ENCODE data around the gene VWA3A.
"Not testable (repeated sequence)": the region's sequence is repeated elsewhere in the genome, so short reads cannot be mapped to it uniquely, and the experiment has no call there.

Gene VWA3A

DNA sequence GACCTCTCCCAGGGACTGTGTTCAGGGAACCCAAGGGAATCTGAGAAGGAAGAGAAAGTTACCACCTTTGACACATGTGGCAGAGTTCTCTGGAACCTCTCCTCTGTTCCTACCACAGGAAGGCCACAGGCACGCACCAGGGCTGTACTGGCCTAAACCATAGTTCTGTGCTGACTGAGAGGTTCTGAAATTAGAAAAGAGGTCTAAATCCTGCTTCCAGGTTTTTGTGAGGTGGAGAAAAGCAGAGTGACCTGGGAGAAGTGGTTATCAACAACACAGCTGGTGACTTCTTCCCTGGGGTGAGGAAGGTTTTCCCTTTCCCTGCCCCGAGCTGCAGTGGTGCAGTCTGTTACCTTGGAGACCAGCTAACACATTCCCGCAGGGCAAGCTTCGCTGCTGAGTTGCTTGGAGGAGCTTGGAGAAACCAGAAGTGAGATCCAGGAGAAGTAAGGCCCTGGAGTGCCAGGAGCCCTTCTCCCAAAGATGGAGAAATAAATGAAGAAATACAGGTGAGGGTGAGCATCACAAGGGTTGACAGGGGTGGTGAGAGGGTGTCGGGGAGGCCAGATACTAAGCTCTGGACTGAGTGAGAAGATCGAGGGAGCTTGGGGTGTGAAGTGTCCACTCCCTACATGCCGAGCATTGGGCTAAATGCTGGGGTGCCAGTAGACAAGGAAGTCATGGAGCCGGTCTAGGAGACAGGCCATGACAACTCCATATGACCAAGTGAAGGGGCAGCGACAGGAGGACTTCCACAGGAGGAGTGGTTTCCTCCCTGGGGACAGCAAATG lies at the start of gene VWA3A:
VWA3A (plus strand) TSS at position 399 of the 791 bp plus-strand sequence; CDS start at position 496, 97 bp downstream.
- DNase-seq, result peak; percentile 81

DNA sequence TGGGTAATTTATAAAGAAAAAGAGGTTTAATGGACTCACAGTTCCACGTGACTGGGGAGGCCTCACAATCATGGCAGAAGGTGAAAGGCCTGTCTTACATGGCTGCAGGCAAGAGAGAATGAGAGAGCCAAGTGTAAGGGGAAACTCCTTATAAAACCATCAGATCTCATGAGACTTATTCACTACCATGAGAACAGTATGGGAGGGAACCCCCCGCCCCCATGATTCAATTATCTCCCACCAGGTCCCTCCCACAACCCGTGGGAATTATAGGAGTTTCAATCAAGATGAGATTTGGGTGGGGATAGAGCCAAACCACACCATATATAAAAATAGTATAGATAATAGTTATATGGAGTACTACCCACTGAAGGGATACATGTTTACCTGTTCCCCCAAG lies 48.5 kb upstream of the VWA3A start:
- DNase-seq, result not testable (repeated sequence)

DNA sequence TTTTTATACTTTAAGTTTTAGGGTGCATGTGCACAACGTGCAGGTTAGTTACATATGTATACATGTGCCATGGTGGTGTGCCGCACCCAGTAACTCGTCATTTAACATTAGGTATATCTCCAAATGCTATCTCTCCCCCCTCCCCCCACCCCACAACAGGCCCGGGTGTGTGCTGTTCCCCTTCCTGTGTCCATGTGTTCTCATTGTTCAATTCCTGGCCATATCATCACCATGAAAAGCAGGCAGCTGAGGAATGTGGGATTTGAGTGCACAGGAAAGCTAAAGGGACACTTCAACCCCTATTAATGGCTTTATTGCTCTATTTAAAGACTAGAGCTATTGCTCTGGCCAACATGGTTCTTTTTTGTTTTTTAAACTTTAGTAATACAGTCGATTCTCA lies 46.5 kb upstream of the VWA3A start:
- DNase-seq, result not testable (repeated sequence)

GRCh38 chr16:22050963-22051362 lies 41.4 kb upstream of the VWA3A start:
- no peak for DNase-seq

DNA sequence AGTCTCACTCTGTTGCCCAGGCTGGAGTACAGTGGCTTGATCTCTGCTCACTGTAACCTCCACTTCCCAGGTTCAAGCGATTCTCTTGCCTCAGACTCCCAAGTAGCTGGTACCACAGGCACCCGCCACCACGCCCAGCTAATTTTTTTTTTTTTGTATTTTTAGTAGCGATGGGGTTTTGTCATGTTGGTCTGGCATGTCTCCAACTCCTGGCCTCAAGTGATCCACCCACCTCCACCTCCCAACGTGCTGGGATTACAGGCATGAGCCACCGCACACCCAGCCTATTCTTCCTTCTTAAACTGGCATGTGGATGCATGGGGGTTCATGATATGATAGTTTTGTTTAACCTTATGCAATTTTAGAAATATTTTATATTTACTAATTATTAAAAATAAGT lies 39.4 kb upstream of the VWA3A start:
- no peak for DNase-seq

- DNase-seq, result no peak
Measured at GRCh38 chr16:22053921-22054341, 38.4 kb upstream of the VWA3A start.

DNA sequence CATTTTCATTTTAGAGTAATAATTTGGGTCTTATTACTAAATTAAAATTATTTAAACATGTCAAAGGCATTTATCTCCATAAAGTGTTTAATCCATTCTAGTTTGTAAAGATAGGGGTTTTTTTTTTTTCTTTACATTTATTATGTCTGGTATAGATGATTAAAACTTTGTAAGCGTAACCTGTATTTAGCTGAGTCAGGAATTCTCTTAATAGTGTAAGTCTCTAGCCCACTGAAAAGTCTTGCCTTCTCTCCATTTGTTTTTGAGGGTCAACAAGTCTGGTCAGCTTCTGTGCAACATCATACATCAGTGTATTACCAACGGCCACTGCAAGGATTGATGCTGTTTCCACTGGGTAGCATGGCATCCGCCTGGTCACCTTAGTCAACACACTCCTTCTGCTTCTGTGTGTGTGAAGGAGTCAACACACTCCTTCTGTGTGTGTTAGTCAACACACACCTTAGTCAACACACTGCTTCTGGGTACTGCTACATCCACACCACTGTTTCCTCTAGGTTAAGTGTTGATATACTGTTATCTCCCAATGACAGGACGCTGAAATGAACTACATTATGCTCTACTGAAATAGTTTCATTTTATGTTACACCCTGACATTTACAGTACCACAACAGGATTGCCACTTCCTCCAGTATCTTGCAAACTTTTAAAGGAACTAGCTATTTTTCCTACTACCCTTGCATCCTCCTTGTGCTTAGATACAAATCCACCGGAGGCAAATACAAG lies 37.3 kb upstream of the VWA3A start:
- DNase-seq, result no peak

DNA sequence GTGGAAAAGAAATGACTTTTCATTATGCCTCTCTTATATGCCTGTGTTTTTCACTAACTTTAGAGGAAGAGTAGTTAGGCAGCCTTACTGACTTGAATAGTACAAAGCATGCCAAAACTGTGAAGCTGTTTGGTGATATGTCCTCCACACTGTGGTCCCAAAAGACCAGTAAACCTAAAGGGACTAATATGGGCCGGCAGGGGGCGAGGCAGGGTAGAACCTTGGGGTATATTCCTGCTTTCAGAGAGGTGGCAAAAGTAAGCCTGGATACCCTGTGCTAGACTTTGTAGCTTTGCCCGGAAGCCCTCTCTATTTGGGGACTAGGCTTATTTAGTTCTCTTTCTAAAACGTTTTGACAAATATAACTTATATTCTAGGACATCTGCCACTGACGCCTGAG lies 36.5 kb upstream of the VWA3A start:
- no peak for DNase-seq

DNA sequence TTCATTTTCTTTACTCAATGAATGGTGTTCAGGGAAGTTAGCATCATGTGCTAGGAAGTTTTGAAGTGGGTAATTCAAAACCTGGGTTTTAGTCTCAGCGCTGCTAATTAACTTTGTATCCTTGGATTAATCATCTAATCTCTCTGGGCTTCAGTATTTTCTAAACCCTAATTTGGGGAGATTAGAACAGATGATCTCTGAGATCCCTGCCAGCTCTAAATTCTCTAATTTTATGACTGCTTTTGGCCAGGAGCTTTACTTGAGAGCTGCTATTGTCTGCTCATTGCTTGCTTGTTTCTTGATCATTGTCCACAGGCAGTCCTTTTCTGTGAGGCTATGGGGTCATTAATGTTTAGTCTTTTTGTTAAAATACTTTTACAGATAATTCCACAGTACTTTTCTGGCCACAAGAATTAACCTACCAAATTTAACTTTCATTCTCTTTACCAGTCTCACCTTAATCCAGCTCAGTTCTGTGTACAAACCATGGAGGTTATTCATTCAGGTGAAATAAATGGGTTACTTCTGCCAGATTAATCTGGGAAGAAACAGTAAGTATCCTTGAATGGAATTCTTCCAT lies 28.4 kb upstream of the VWA3A start:
- DNase-seq, result peak; percentile 51

DNA sequence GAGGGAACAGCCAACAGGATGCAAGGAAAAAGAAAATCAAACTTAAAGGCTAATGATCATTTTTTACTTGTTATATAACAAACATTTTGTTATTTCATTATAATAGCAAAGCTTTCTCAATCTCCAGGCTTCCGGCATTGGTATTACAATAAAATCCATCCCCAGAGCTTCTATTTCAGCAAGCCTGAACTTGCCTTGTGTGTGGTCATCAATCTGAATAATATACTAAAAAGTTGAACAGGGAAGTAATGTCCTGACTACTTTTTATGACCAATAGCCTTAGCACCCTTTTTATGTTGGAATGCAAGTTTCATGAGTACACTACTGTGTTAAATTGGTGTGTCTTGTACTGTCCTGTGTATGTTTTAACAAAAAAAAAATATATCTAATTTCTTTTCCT lies 27.1 kb upstream of the VWA3A start:
- no peak for DNase-seq

GRCh38 chr16:22070361-22071330 lies 21.7 kb upstream of the VWA3A start:
- peak; percentile 18 for DNase-seq

- DNase-seq, result peak; percentile 15
Measured at GRCh38 chr16:22071331-22071910, 20.9 kb upstream of the VWA3A start.

DNA sequence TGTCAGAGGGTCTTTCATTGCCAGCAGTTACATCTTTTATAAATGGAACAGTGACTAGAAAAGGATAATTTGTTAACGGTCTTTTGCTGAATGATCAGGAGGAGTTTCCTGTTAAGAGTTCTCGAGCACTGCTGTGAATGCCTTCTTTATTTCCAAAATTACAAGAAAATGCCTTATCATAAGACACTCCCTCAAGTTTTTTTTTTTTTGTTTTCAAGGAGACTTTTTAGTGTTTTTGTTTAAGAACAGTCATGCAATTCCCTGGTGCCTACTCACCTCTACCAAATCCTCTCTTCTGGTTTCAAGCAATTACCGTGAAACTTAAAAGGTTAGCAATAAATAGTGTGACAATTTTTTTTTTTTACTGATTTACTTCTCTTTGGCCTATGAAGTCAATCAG lies 19.0 kb upstream of the VWA3A start:
- no peak for DNase-seq

- no peak for DNase-seq
Measured at GRCh38 chr16:22075043-22075757, 17.1 kb upstream of the VWA3A start.

DNA sequence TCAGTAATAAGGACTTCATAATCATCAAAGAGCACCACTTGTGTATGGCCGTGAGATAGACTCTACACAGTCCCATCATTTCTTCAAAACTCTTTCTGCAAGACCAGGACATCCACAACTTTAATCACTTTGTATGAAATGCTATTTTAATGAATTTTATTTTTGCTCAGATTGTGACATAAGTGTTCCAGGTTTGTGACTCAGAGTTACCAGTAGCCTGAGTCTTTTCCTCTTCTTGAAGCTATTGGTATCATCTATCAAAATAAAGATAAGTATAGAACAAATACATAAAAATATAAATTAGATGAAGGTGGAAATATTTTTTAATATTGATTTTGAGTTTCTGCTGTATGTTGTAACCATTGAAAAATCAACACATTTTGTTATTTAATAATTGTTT lies 16.6 kb upstream of the VWA3A start:
- DNase-seq, result no peak

GRCh38 chr16:22077700-22078313 lies 14.5 kb upstream of the VWA3A start:
- DNase-seq, result peak; percentile 70

DNA sequence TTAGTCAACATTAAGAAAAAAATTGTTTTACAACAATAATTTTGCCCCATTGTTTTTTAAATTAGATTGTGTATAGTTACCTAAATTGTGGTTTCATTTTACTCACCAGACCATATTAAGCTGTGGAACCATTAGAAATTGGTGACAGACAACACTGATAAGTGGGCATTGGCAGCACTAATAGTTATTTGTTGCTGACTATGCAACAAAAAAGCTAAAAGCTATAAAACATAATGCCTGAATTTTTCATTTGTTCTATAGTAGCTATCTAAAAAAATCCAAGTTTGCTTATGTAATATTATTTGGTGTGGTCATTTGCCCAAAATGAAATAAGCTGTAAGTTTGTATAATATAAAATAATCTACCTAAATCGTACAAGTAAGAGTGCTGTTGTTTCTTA lies 13.7 kb upstream of the VWA3A start:
- no peak for DNase-seq

GRCh38 chr16:22081050-22081449 lies 11.3 kb upstream of the VWA3A start:
- no peak for DNase-seq

GRCh38 chr16:22086440-22086839 lies 5.9 kb upstream of the VWA3A start:
- DNase-seq, result no peak

DNA sequence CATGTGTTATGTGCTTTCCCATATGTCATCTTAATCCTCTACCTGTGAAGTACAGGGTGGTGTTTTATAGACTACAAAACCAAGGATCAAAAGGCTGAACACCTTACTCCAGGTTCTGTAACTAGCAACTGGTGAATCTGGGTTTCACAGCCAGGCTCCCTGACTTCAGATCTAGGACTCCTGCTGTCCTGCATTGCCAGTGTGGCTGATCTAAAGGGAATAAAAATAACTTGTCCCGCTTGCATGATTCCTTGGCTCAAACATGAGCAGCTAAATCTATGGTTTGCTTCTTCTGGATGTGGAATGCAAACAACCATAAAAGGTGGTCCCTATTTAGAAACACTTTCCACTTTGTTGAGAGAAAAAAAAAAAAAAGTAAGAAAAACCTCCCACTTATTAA lies 3.7 kb upstream of the VWA3A start:
- DNase-seq, result no peak

GRCh38 chr16:22089910-22090309 lies 2.4 kb upstream of the VWA3A start:
- DNase-seq, result no peak
